ES-I3 (cell line): Measurements from ENCODE around the gene PRKCH.

Source experiments
- H3K36me3 ChIP-seq: 2 replicates; pipeline ENCODE4 v1.6.1; 2013; ENCODE audit warnings: mild to moderate bottlenecking, low read length, control low read depth, moderate library complexity; ENCODE audit not compliant: insufficient read depth
- H3K4me1 ChIP-seq: 2 replicates; pipeline ENCODE4 v1.6.1; 2013; ENCODE audit warnings: mild to moderate bottlenecking, control low read depth, low read length; ENCODE audit not compliant: insufficient read depth
- H3K9ac ChIP-seq: 2 replicates; pipeline ENCODE4 v1.6.1; 2013; ENCODE audit warnings: low read depth, mild to moderate bottlenecking, low read length, moderate library complexity
- H3K9me3 ChIP-seq: 2 replicates; pipeline ENCODE4 v1.6.1; 2013; ENCODE audit warnings: mild to moderate bottlenecking, low read length, moderate library complexity; ENCODE audit not compliant: control insufficient read depth, insufficient read depth

Gene PRKCH

GRCh38 chr14:61468063-61468825, 146.9 kb downstream of the PRKCH start:
- H3K4me1 ChIP-seq = peaks cover 44% of the 10 kb centered on the region
- no peaks in the 10 kb centered on the region for H3K36me3 ChIP-seq
- H3K9me3 ChIP-seq = no peaks in the 10 kb centered on the region
- H3K9ac ChIP-seq = no peak overlapping the region

DNA sequence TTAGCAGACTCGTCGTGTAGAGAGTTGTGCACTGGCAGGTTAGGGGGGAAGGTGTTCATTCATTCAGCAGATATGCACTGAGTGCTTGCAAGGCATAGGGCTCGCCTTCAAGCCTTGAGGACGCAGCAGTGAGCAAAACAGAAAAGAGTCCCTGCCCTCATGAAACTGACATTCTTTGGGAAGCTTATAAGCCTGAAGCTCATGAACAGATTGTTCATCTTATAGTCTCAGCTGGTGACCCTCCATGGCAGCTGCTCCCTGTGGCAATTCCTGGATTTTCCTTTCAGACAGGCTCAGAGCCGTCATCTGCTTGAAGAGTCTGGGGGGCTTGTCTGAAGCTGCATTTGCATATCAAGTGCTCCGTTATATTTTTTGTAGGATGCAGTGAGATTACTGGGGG, 148.4 kb downstream of the PRKCH start:
- peak overlapping the region; percentile 5; the same call in 1 of the 2 replicates for H3K9ac ChIP-seq
- H3K9me3 ChIP-seq = no peaks in the 10 kb centered on the region
- H3K36me3 ChIP-seq = no peaks in the 10 kb centered on the region
- H3K4me1 ChIP-seq = peaks cover 44% of the 10 kb centered on the region

DNA sequence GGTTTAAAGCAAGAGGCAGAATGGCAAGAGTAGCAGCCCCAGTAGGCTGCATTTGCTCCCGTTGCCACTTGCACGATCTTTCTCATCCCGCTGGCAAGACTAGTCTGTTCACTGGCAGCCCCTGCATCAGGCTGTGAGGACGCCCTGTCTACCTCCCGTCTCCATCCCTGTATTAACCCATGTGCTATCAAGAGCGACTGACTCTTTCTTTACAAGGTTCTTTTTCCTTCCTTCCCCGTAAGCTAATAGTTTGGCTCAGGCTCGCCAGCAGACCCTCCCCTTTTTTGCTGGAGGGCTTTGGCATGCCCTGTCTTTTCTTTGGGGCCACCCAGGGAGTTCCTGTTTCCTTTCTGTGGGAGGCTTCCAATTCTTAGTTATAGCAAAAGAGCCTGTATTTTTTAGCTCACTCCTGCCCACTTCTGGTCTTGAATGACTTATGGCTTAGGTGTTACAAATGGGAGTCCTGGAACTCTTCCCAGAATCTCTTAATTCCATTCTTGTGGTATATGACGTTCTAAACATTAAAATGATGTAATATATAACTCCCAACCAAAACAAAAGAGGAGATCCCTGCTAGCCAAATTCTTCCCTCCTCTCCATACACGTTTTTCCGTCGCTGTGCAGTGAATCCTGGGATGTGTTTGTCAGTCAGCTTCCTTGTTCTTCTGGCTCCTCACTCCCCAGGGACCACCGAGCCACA, 149.0 kb downstream of the PRKCH start:
- Histone ChIP-seq H3K9me3 (no peaks in the 10 kb centered on the region), H3K4me1 (peaks cover 44% of the 10 kb centered on the region), H3K36me3 (no peaks in the 10 kb centered on the region), H3K9ac (peak overlapping the region; percentile 5; the same call in 1 of the 2 replicates)

DNA sequence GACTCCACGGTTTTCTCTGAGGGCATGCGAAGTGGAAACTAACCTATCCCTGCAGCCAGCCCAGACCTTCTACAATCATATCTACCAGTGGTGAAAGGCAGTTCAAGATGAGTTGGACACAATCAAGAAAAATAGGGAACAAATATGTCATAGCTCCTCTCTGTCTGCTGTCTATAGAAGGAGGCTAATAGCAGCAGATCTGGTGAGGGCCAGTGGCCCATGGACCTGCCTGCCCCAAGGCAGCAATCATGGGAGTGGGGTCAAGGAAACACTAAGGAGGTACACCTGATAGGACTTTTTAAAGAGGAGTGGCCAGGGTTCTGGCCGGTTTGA, 149.5 kb downstream of the PRKCH start:
- H3K9me3 ChIP-seq = no peaks in the 10 kb centered on the region
- no peak overlapping the region for H3K9ac ChIP-seq
- H3K4me1 ChIP-seq = peaks cover 41% of the 10 kb centered on the region
- no peaks in the 10 kb centered on the region for H3K36me3 ChIP-seq

DNA sequence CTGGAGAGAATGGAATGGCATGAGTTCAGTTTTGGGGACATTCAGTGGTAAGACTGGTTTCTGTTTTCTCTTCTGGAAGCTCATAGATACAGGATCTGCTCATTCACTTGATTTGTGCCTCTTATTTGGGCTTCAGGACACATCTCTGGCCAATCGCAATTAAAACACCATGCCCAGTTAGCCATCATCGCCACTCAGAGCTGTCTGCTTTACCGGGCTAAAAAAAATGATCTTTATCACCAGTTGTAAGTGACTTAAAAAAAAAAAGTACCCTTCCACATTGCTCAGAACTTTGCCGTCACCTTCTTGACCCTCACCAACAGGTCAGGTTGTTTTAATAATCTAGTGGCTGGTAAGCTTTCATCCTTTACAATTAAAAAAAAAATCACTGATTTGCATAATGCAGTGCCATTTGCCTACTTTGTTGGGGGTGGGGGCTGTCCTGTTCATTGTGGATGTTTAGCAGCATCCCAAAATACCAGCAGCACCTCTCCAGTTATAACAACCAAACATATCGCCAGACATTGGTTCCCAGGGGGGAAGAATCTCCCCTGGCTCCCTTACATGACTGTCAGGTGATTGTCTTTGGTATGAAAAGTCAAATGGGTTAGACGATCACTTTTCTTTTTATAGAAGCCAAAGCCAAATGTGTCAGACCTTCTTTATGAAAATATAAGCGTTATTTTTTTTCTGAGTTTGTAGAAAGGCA, 150.1 kb downstream of the PRKCH start:
- Histone ChIP-seq H3K9me3 (no peaks in the 10 kb centered on the region), H3K4me1 (peaks cover 40% of the 10 kb centered on the region), H3K36me3 (no peaks in the 10 kb centered on the region)

DNA sequence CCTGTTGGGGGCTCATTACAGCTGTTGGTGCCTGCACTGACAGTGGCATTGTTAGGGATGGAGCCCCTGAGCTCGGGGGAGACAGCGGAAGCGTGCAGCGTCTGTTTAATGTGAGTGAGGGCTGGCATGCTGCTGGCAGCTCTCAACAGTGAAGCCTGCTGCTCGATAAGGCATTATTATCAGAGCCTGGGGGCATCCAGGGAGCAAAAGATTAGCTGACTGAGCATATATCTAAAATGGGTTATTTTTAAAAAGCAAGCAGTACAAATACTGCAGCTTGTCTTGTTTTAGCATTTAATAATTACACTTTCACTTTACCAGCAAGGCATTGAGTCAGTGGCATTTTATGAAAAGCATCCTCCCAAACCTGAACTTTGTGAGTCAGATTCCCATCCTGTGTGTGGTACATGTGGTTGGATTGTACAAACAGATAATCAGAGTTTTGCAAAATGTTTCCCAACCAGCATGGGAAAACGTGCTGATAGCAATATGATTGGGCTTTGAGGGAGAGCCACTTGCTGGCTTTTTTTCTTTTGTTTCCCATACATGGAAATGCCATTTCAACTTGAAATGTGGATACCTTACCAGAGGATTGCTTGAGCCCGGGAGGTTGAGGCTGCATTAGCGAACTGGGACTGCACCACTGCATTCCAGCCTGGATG, 150.8 kb downstream of the PRKCH start:
- Histone ChIP-seq H3K4me1 (peaks cover 38% of the 10 kb centered on the region), H3K36me3 (no peaks in the 10 kb centered on the region), H3K9me3 (no peaks in the 10 kb centered on the region), H3K9ac (no peak overlapping the region)

More for the DNA sequence above, 150.1 kb downstream of the PRKCH start:
- no peak overlapping the region for H3K9ac ChIP-seq

DNA sequence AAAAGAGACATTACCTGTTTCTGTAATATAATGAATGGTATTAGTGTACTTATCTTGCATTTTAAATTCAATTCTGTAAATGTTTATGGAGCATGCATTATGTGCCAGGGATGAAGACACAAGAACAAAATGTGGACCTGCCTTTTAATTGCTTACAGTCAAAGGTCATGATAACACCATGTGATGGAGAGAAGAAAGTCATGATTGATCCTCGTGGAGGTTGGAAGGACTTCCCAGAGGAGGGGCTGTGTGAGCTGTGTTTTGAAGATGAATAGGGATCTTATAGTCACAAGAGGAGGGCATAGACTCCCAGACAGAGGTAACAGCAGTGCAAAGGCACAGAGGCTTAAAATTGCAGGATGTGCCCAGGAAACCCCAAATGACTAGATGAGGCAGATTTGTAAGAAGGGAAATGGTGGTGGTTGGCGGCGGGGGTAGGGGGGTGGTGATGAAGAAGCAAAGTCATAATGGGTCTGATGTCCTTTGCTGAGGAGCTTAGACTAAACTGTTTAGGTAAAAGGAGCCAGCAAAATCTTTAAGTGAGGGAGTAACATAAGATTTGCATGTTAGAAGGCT, 151.5 kb downstream of the PRKCH start:
- Histone ChIP-seq H3K9me3 (no peaks in the 10 kb centered on the region), H3K9ac (no peak overlapping the region), H3K36me3 (no peaks in the 10 kb centered on the region), H3K4me1 (peaks cover 38% of the 10 kb centered on the region)

GRCh38 chr14:61474015-61474414, 152.6 kb downstream of the PRKCH start:
- H3K36me3 ChIP-seq = no peaks in the 10 kb centered on the region
- no peaks in the 10 kb centered on the region for H3K9me3 ChIP-seq
- no peak overlapping the region for H3K9ac ChIP-seq
- peaks cover 38% of the 10 kb centered on the region for H3K4me1 ChIP-seq

GRCh38 chr14:61474701-61475100, 153.3 kb downstream of the PRKCH start:
- H3K4me1 ChIP-seq = peaks cover 33% of the 10 kb centered on the region
- no peaks in the 10 kb centered on the region for H3K9me3 ChIP-seq
- no peak overlapping the region for H3K9ac ChIP-seq
- H3K36me3 ChIP-seq = no peaks in the 10 kb centered on the region

DNA sequence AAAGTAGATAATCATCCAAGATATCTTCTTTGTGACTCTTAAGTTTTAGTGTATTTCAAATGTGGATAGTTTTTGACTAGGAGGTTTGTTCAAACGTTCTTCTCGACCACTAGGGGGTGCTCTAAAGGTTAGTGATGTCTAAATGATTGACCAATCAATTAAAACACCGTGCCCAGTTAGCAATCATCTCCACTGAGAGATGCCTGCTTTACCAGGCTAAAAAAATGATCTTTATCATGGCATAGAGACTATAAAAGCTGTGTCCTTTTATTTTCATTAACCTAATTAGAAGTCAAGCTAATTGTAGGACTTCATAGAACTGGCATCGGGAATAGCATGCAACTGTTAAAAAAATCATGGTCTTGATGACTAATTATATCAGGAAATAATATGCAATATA, 153.9 kb downstream of the PRKCH start:
- H3K9me3 ChIP-seq = no peaks in the 10 kb centered on the region
- H3K4me1 ChIP-seq = peaks cover 32% of the 10 kb centered on the region
- no peak overlapping the region for H3K9ac ChIP-seq
- H3K36me3 ChIP-seq = no peaks in the 10 kb centered on the region

GRCh38 chr14:61476105-61476753, 154.8 kb downstream of the PRKCH start:
- Histone ChIP-seq H3K9me3 (no peaks in the 10 kb centered on the region), H3K36me3 (no peaks in the 10 kb centered on the region), H3K4me1 (peaks cover 24% of the 10 kb centered on the region; the same call in 1 of the 2 replicates), H3K9ac (no peak overlapping the region)

DNA sequence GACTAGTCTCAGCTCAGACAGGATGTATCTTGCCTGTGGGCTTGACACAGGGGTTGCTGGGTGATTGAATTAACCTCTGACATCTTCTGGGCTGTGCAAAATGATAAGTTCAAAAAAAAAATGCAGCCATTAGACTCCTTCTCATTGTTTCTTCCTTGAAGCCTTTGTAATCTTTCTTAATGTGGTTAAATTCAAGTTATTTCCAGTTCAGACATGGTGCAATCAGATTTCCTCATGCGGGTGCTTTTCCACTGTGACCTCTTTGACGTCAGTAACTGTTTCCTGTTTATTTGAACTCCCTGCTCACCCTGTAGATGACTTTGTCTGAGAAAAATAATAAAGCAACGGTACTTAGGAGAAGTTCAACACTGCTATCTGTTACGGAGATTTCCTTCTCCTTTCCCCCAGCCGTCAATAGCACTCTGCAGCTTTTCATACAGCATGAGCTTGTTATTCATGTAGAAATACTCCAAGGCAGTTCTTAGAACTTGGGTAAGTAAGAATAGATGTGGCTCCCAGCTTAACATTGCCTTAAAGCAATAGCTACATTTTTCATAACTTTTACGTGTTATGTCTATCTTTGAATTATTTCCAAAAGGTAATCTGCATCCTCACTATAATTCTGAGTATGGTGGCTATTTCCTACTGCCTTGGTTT, 155.5 kb downstream of the PRKCH start:
- Histone ChIP-seq H3K9ac (no peak overlapping the region), H3K4me1 (peaks cover 18% of the 10 kb centered on the region; the same call in 1 of the 2 replicates)

GRCh38 chr14:61477712-61478462, 156.5 kb downstream of the PRKCH start:
- Histone ChIP-seq H3K9ac (no peak overlapping the region), H3K9me3 (no peaks in the 10 kb centered on the region), H3K4me1 (peaks cover 16% of the 10 kb centered on the region), H3K36me3 (no peaks in the 10 kb centered on the region)

More for the DNA sequence above, 155.5 kb downstream of the PRKCH start:
- Histone ChIP-seq H3K36me3 (no peaks in the 10 kb centered on the region), H3K9me3 (no peaks in the 10 kb centered on the region)
